Endothelial cell (in vitro differentiated cells): Measurements from ENCODE around the gene CD79A. TPM values are rescaled to one million over a fixed set of nuclear protein-coding genes. Genes with fewer than 3 reads are reported as not detected.

Source experiments
- DNase-seq: peaks from one replicate; pipeline ENCODE4 v3.0.0; 2021; ENCODE audit warnings: low spot score
- H3K27ac Mint-ChIP-seq: one replicate; pipeline ENCODE4 v1.8.0; 2021; ENCODE audit warnings: mixed read lengths, inconsistent platforms; ENCODE audit not compliant: unreplicated experiment
- H3K27me3 Mint-ChIP-seq: one replicate; pipeline ENCODE4 v1.8.0; 2021; ENCODE audit warnings: mild to moderate bottlenecking, moderate library complexity, mixed read lengths, inconsistent platforms; ENCODE audit not compliant: unreplicated experiment
- H3K36me3 Mint-ChIP-seq: one replicate; pipeline ENCODE4 v1.8.0; 2021; ENCODE audit warnings: mild to moderate bottlenecking, low read depth, mixed read lengths, inconsistent platforms; ENCODE audit not compliant: unreplicated experiment
- H3K4me1 Mint-ChIP-seq: one replicate; pipeline ENCODE4 v1.8.0; 2021; ENCODE audit warnings: mild to moderate bottlenecking, mixed read lengths, inconsistent platforms; ENCODE audit not compliant: unreplicated experiment
- H3K4me3 Mint-ChIP-seq: one replicate; pipeline ENCODE4 v1.8.0; 2021; ENCODE audit warnings: mild to moderate bottlenecking, mixed read lengths, inconsistent platforms; ENCODE audit not compliant: unreplicated experiment
- H3K9me3 Mint-ChIP-seq: one replicate; pipeline ENCODE4 v1.8.0; 2021; ENCODE audit warnings: mixed read lengths, inconsistent platforms; ENCODE audit not compliant: unreplicated experiment
- long read RNA-seq: library from polyadenylated mRNA; unstranded; transcript quantifications from one replicate; pipeline ENCODE4 v2.0.0, GENCODE V29; 2020; ENCODE audit not compliant: unreplicated experiment
- total RNA-seq: library from RNA; stranded (reverse); fragmentation: NEBNext Ultra II Directional; extraction: Animal tissue kit (Norgen Biotek cat#: 25700); gene quantifications from one replicate; pipeline ENCODE4 v1.2.1, GENCODE V29; 2021; ENCODE audit not compliant: unreplicated experiment
- TF ChIP-seq, protein P1 (sequence below): fragments of 200-600 bp; sonication (generic); IDR thresholded peaks from one replicate; pipeline ENCODE4 v1.5.0; 2021; ENCODE audit warnings: antibody characterized with exemption; ENCODE audit not compliant: unreplicated experiment

The CD79A gene
- 1.1 TPM for total RNA-seq
- long read RNA-seq: 0 reads

GRCh38 chr19:41876847-41877832, at the start of gene CD79A:
Gene CD79A, plus strand, starts transcription at chr19:41877279. Its CDS starts 26 bp downstream, at chr19:41877305.
- H3K27ac Mint-ChIP-seq: no peak within 1 kb of the TSS
- H3K9me3 Mint-ChIP-seq: no peaks in the 10 kb centered on the region
- no peak for DNase-seq
- TF ChIP-seq, protein P1, sequence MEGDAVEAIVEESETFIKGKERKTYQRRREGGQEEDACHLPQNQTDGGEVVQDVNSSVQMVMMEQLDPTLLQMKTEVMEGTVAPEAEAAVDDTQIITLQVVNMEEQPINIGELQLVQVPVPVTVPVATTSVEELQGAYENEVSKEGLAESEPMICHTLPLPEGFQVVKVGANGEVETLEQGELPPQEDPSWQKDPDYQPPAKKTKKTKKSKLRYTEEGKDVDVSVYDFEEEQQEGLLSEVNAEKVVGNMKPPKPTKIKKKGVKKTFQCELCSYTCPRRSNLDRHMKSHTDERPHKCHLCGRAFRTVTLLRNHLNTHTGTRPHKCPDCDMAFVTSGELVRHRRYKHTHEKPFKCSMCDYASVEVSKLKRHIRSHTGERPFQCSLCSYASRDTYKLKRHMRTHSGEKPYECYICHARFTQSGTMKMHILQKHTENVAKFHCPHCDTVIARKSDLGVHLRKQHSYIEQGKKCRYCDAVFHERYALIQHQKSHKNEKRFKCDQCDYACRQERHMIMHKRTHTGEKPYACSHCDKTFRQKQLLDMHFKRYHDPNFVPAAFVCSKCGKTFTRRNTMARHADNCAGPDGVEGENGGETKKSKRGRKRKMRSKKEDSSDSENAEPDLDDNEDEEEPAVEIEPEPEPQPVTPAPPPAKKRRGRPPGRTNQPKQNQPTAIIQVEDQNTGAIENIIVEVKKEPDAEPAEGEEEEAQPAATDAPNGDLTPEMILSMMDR: no peak
- H3K27me3 Mint-ChIP-seq: peaks cover 8% of the 10 kb centered on the region
- no peak within 1 kb of the TSS for H3K4me3 Mint-ChIP-seq
- peaks cover 4% of the 10 kb centered on the region for H3K4me1 Mint-ChIP-seq
- H3K36me3 Mint-ChIP-seq: peaks cover 2% of the 10 kb centered on the region

GRCh38 chr19:41837981-41838708, 38.9 kb upstream of the CD79A start:
- Mint-ChIP-seq H3K36me3 (no peaks in the 10 kb centered on the region), H3K27me3 (peaks cover 4% of the 10 kb centered on the region), H3K4me3 (no peak overlapping the region), H3K4me1 (no peaks in the 10 kb centered on the region), H3K9me3 (no peaks in the 10 kb centered on the region), H3K27ac (no peak overlapping the region)
- TF ChIP-seq, protein P1: no peak
- DNase-seq: no peak

- H3K27ac Mint-ChIP-seq: no peak overlapping the region
- H3K36me3 Mint-ChIP-seq: no peaks in the 10 kb centered on the region
- no peak overlapping the region for H3K4me3 Mint-ChIP-seq
- TF ChIP-seq, protein P1: no peak
- DNase-seq: no peak
- no peaks in the 10 kb centered on the region for H3K9me3 Mint-ChIP-seq
- peaks cover 4% of the 10 kb centered on the region for H3K27me3 Mint-ChIP-seq
- no peaks in the 10 kb centered on the region for H3K4me1 Mint-ChIP-seq
Measured at GRCh38 chr19:41839211-41839610, 37.9 kb upstream of the CD79A start.

DNA sequence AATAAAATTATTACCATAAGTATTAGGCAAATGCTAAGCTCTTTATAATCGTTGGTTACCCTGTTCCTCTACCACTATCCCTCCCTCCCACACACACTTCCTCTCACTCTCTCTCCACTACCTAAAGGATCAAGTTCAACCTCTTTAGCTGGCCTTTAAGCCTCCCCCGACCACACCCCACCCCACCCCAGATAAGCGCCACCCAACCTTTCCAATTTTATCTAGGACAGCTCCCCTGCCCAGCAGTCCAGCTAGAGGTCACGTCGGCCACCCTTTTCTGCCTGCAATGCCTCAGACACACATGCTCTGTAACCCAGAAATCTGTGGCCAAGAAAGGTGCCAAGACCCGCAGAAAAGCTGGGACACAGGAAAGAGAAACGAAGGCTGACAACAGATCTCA, 33.7 kb upstream of the CD79A start:
- H3K27me3 Mint-ChIP-seq: peaks cover 8% of the 10 kb centered on the region
- H3K4me3 Mint-ChIP-seq: no peak overlapping the region
- no peaks in the 10 kb centered on the region for H3K36me3 Mint-ChIP-seq
- H3K4me1 Mint-ChIP-seq: no peaks in the 10 kb centered on the region
- DNase-seq: no peak
- TF ChIP-seq, protein P1: no peak
- H3K9me3 Mint-ChIP-seq: no peaks in the 10 kb centered on the region
- no peak overlapping the region for H3K27ac Mint-ChIP-seq
